Ishikawa (cell line): ENCODE measurements around the gene DLST.

Source experiments
- CEBPB ChIP-seq: IDR thresholded peaks from 2 replicates; pipeline ENCODE4 v1.6.1; 2012
- CREB1 ChIP-seq: IDR thresholded peaks from 2 replicates; pipeline ENCODE4 v1.6.1; 2012; ENCODE audit warnings: low read depth
- EGR1 ChIP-seq: IDR thresholded peaks from 2 replicates; pipeline ENCODE4 v1.6.1; 2012
- EP300 ChIP-seq: IDR thresholded peaks from 2 replicates; pipeline ENCODE4 v1.6.1; 2012; ENCODE audit warnings: borderline replicate concordance
- FOXM1 ChIP-seq: IDR thresholded peaks from 2 replicates; pipeline ENCODE4 v1.6.1; 2012; ENCODE audit warnings: low read depth, borderline replicate concordance
- MAX ChIP-seq: IDR thresholded peaks from 2 replicates; pipeline ENCODE4 v1.6.1; 2012
- NFIC ChIP-seq: IDR thresholded peaks from 2 replicates; pipeline ENCODE4 v1.6.1; 2012
- RAD21 ChIP-seq: IDR thresholded peaks from 2 replicates; pipeline ENCODE4 v1.6.1; 2012; ENCODE audit warnings: low read depth
- TAF1 ChIP-seq: IDR thresholded peaks from 2 replicates; pipeline ENCODE4 v1.6.1; 2012; ENCODE audit warnings: low read depth, mild to moderate bottlenecking
- TCF12 ChIP-seq: IDR thresholded peaks from 2 replicates; pipeline ENCODE4 v1.6.1; 2012; ENCODE audit warnings: low read depth
- TEAD4 ChIP-seq: IDR thresholded peaks from 2 replicates; pipeline ENCODE4 v1.6.1; 2012
- YY1 ChIP-seq: IDR thresholded peaks from 2 replicates; pipeline ENCODE4 v1.6.1; 2012; ENCODE audit warnings: low read depth
- ZBTB7A ChIP-seq: IDR thresholded peaks from 2 replicates; pipeline ENCODE4 v1.6.1; 2012; ENCODE audit warnings: low read depth
- TF ChIP-seq, protein P1 (sequence below): IDR thresholded peaks from 2 replicates; pipeline ENCODE4 v1.6.1; 2012
- TF ChIP-seq, protein P2 (sequence below): IDR thresholded peaks from 2 replicates; pipeline ENCODE4 v1.6.1; 2012; ENCODE audit warnings: low read depth, mild to moderate bottlenecking

The DLST gene

DNA sequence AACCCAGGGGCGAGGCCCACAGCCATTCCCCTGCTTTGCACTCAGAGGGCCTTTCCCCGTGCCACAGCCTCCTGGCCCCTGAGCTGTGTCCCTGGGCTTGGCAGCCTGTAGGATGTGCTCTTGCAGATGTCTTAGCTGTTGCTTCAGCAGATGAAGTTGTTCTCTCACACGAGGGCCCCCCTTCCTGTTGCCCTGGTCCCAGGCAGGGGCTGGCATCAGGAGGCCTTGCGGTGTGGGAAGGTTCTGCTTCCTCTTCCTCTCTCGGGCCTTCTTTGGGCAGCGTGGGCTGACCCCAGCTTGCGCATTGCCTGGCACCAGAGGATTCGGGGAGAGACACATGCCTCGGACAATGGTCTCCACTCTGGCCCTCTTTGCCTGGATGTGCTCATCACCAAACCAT lies 18.4 kb upstream of the DLST start:
- no peak for TF ChIP-seq ZBTB7A
- no peak for TF ChIP-seq CEBPB
- no peak for TF ChIP-seq MAX
- TF ChIP-seq FOXM1: no peak

- TF ChIP-seq FOXM1 (no peak), CEBPB (no peak), YY1 (no peak), CREB1 (no peak), TAF1 (no peak), EP300 (no peak), NFIC (no peak), TEAD4 (no peak), MAX (no peak), RAD21 (no peak), EGR1 (no peak)
- TF ChIP-seq, protein P1, sequence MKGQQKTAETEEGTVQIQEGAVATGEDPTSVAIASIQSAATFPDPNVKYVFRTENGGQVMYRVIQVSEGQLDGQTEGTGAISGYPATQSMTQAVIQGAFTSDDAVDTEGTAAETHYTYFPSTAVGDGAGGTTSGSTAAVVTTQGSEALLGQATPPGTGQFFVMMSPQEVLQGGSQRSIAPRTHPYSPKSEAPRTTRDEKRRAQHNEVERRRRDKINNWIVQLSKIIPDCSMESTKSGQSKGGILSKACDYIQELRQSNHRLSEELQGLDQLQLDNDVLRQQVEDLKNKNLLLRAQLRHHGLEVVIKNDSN: no peak
These were observed 17.5 kb upstream of the DLST start for GRCh38 chr14:74864198-74864597.

GRCh38 chr14:74865156-74865555 lies 16.6 kb upstream of the DLST start:
- TF ChIP-seq EGR1: no peak
- no peak for TF ChIP-seq YY1
- TF ChIP-seq, protein P2, sequence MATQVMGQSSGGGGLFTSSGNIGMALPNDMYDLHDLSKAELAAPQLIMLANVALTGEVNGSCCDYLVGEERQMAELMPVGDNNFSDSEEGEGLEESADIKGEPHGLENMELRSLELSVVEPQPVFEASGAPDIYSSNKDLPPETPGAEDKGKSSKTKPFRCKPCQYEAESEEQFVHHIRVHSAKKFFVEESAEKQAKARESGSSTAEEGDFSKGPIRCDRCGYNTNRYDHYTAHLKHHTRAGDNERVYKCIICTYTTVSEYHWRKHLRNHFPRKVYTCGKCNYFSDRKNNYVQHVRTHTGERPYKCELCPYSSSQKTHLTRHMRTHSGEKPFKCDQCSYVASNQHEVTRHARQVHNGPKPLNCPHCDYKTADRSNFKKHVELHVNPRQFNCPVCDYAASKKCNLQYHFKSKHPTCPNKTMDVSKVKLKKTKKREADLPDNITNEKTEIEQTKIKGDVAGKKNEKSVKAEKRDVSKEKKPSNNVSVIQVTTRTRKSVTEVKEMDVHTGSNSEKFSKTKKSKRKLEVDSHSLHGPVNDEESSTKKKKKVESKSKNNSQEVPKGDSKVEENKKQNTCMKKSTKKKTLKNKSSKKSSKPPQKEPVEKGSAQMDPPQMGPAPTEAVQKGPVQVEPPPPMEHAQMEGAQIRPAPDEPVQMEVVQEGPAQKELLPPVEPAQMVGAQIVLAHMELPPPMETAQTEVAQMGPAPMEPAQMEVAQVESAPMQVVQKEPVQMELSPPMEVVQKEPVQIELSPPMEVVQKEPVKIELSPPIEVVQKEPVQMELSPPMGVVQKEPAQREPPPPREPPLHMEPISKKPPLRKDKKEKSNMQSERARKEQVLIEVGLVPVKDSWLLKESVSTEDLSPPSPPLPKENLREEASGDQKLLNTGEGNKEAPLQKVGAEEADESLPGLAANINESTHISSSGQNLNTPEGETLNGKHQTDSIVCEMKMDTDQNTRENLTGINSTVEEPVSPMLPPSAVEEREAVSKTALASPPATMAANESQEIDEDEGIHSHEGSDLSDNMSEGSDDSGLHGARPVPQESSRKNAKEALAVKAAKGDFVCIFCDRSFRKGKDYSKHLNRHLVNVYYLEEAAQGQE: no peak
- TF ChIP-seq MAX: no peak
- no peak for TF ChIP-seq CREB1
- TF ChIP-seq TEAD4: no peak
- no peak for TF ChIP-seq TCF12
- no peak for TF ChIP-seq NFIC

GRCh38 chr14:74866708-74867389 lies 14.9 kb upstream of the DLST start:
- TF ChIP-seq YY1 (no peak), FOXM1 (no peak), RAD21 (no peak), ZBTB7A (no peak)
- TF ChIP-seq, protein P1: no peak

DNA sequence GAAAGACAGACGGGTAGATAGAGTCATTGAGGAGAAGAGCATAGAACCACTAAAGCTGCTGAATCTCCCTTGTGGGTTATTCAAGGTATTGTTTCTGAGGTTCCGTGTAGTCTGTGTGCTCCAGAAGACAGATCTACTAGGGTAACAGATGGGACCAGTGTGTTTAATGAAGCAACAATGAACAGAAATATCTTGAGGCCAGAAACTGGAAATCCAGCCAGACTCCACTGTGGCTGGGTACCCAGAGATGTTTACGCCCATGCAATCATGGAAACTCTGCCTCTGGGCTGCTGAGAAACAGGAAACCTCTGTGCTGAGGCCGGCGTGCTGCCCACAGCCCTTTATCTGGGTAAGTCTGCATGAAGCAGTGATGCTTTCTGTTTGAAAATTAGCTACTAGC lies 14.0 kb upstream of the DLST start:
- TF ChIP-seq ZBTB7A: no peak
- no peak for TF ChIP-seq TCF12
- TF ChIP-seq FOXM1: no peak

DNA sequence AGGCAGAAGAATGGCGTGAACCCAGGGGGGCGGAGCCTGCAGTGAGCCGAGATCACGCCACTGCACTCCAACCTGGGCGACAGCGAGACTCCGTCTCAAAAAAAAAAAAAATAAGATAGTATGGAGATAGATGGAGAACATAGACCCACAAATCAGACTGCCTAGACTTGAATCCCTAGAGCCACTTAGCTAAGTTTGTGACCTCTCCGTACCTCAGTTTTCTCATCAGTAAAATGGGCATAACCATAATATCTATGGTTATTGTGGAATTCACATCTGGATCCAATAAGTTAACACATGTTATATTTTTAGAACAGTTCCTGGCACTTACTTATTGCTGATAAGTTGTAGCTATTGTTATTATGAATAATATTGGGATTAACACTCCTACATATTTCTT lies 13.0 kb upstream of the DLST start:
- no peak for TF ChIP-seq RAD21
- TF ChIP-seq TEAD4: no peak
- TF ChIP-seq, protein P1: no peak
- no peak for TF ChIP-seq CREB1
- TF ChIP-seq, protein P2: no peak
- TF ChIP-seq TAF1: no peak
- no peak for TF ChIP-seq TCF12
- no peak for TF ChIP-seq MAX
